ENCODE results near the gene JADE2. TPM values are rescaled to one million over a fixed set of nuclear protein-coding genes. Genes with fewer than 3 reads are reported as not detected.

JADE2 gene
- total and polyA plus RNA-seq, 2 of the 8 experiments (the other 6 are each of a cell fraction or from before 2014, with no cell fraction given) = 19.2 to 55.8 TPM

GRCh38 chr5:134541736-134542376 lies 16.4 kb downstream of the JADE2 start (continued):
- TF ChIP-seq SAP30 (IDR thresholded peaks at IDR 0.05; ENCODE audit: insufficient read depth, insufficient replicate concordance, low read length) (peak; percentile 72), CEBPB (IDR thresholded peaks at IDR 0.05; ENCODE audit: low read depth, low read length) (0 out of 2 replicates have a peak, but pooled peaks have one; percentile 27), HDAC2 (IDR thresholded peaks at IDR 0.05; ENCODE audit: borderline replicate concordance in 1 of 2, low read depth in 2 of 2, low read length in 2 of 2) (peak; percentile 59 to 85; a peak in 2 of 4 replicates), POLR2AphosphoS5 (IDR thresholded peaks at IDR 0.05; ENCODE audit: low read depth, low read length) (no peak), SP2 (IDR thresholded peaks at IDR 0.05; ENCODE audit: low read length) (no peak), RAD21 (IDR thresholded peaks at IDR 0.05 in 1 of 2, conservative IDR thresholded peaks at IDR 0.05 in 1 of 2; ENCODE audit: low read depth in 2 of 2, low read length in 2 of 2) (peak in 1 of 2 experiments; percentile 23; a peak in 2 of 4 replicates)

All from H1 (cell line).